Endodermal cell (in vitro differentiated cells): ENCODE results near the gene BTBD9. TPM values are rescaled to one million over a fixed set of nuclear protein-coding genes. Genes with fewer than 3 reads are reported as not detected.

Source experiments
- DNase-seq: peaks from one replicate; pipeline ENCODE4 v3.0.0-alpha.2; 2017
- H3K27ac ChIP-seq: 2 replicates; pipeline ENCODE4 v1.5.1; 2013; ENCODE audit warnings: mild to moderate bottlenecking, low read depth, low read length, moderate library complexity
- H3K27me3 ChIP-seq: 2 replicates; pipeline ENCODE4 v1.6.1; 2013; ENCODE audit warnings: mild to moderate bottlenecking, low read length, moderate library complexity; ENCODE audit not compliant: insufficient read depth, control insufficient read depth, poor library complexity, severe bottlenecking
- H3K36me3 ChIP-seq: 2 replicates; pipeline ENCODE4 v1.7.0; 2013; ENCODE audit warnings: mild to moderate bottlenecking, low read length, moderate library complexity; ENCODE audit not compliant: control insufficient read depth, insufficient read depth
- H3K4me1 ChIP-seq: one replicate; pipeline ENCODE4 v1.7.0; 2013; ENCODE audit warnings: low read length; ENCODE audit not compliant: control insufficient read depth, insufficient read depth
- H3K4me3 ChIP-seq: 2 replicates; pipeline ENCODE4 v1.5.1; 2013; ENCODE audit warnings: mild to moderate bottlenecking, low read length, moderate library complexity
- H3K9ac ChIP-seq: 2 replicates; pipeline ENCODE4 v1.6.1; 2013; ENCODE audit warnings: mild to moderate bottlenecking, low read length, moderate library complexity; ENCODE audit not compliant: poor library complexity, severe bottlenecking; ENCODE audit errors: extremely low read depth
- H3K9me3 ChIP-seq: 2 replicates; pipeline ENCODE4 v1.6.1; 2013; ENCODE audit warnings: mild to moderate bottlenecking, low read length, moderate library complexity; ENCODE audit not compliant: control insufficient read depth
- H3K27ac Mint-ChIP-seq: 2 replicates; pipeline ENCODE4 v1.8.0; 2020; ENCODE audit warnings: mixed read lengths
- H3K27me3 Mint-ChIP-seq: 2 replicates; pipeline ENCODE4 v1.8.0; 2021; ENCODE audit warnings: mild to moderate bottlenecking, mixed read lengths; ENCODE audit not compliant: insufficient read depth
- H3K36me3 Mint-ChIP-seq: 2 replicates; pipeline ENCODE4 v1.8.0; 2020; ENCODE audit warnings: low read depth, mixed read lengths
- H3K4me1 Mint-ChIP-seq: 2 replicates; pipeline ENCODE4 v1.8.0; 2020; ENCODE audit warnings: mixed read lengths
- H3K4me3 Mint-ChIP-seq: 2 replicates; pipeline ENCODE4 v1.8.0; 2020; ENCODE audit warnings: mild to moderate bottlenecking, moderate library complexity, mixed read lengths
- H3K9me3 Mint-ChIP-seq: 2 replicates; pipeline ENCODE4 v1.8.0; 2020; ENCODE audit warnings: mild to moderate bottlenecking, mixed read lengths
- CTCF ChIP-seq: fragments of 200-600 bp; sonication (generic); conservative IDR thresholded peaks from 2 replicates; pipeline ENCODE4 v1.5.0; 2021; ENCODE audit warnings: antibody characterized with exemption, mild to moderate bottlenecking
- WGBS, 2 experiments: methylation state at CpG; one replicate each; pipeline versions ENCODE4 v1.1.5 to v1.1.7; 2013; ENCODE audit warnings: missing lambda C conversion rate in 2 of 2, mixed read lengths in 1 of 2; ENCODE audit not compliant: insufficient coverage in 1 of 2, insufficient read length in 1 of 2; 5-methylcytosine and 5-hydroxymethylcytosine counted together
- total RNA-seq, 2 donors: library from RNA; stranded (reverse); fragmentation: NEBNext Ultra II Directional in 1 of 2; extraction: Animal tissue kit (Norgen Biotek cat#: 25700) in 1 of 2; gene quantifications; 2 replicates in 1 of 2; 3 replicates in 1 of 2; pipeline ENCODE4 v1.2.1, GENCODE V29; 2021

The BTBD9 gene
- total RNA-seq, 2 donors from 2014 or later: 7.6 to 12.3 TPM

DNA sequence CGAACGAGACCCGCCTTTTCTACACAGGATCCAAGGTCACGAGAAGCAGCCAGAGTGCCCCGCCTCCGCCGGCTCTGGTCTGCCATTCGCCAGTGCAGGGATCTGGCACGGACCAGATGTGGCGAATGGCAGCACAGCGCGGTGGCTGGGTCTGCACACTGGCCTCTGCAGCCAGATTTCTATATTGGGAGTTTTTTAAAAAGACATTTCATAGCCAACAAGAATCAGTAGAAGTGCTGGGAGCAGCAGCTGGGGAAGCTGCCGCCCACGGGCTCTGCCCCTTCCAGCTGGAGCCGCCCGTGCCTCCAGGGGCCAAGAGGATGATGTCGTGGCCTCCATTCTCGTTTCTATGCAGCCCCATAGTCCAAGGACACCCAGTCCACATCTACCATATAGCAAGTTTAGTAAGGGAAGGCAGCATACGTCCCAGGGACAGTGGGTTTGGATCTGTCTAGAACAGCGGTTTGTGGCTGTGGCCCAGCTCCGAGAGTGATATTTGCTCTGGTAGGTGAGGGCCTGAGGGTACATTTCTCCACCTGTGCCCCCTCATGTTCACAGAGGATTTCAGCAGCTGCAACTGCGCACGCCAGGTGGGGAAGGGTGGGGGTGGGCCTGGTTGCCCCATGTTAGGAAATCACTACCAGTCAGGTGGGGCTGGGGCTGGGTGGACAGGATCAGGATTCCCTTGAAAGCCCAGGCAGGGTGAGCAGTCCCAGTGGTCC lies 486.5 kb downstream of the BTBD9 start:
- Histone ChIP-seq H3K27me3 (no peaks in the 10 kb centered on the region), H3K4me3 (no peak overlapping the region), H3K27ac (no peak overlapping the region), H3K9me3 (no peaks in the 10 kb centered on the region), H3K4me1 (no peaks in the 10 kb centered on the region), H3K9ac (no peak overlapping the region), H3K36me3 (peaks cover 11% of the 10 kb centered on the region)
- Mint-ChIP-seq H3K4me1 (peaks cover 18% of the 10 kb centered on the region), H3K4me3 (no peak overlapping the region), H3K27ac (no peak overlapping the region), H3K27me3 (no peaks in the 10 kb centered on the region), H3K9me3 (no peaks in the 10 kb centered on the region), H3K36me3 (peaks cover 20% of the 10 kb centered on the region)
- WGBS, 2 experiments: 94 to 95% methylated on average over 15 to 23 of the region's 23 CpGs
- no peak for DNase-seq
- TF ChIP-seq CTCF: no peak

- H3K9ac ChIP-seq: no peak overlapping the region
- H3K36me3 Mint-ChIP-seq: peaks cover 20% of the 10 kb centered on the region
- peaks cover 11% of the 10 kb centered on the region for H3K36me3 ChIP-seq
- no peaks in the 10 kb centered on the region for H3K4me1 ChIP-seq
- no peak overlapping the region for H3K27ac ChIP-seq
- H3K27me3 Mint-ChIP-seq: no peaks in the 10 kb centered on the region
- peaks cover 21% of the 10 kb centered on the region for H3K4me1 Mint-ChIP-seq
- no peaks in the 10 kb centered on the region for H3K9me3 ChIP-seq
- no peak for TF ChIP-seq CTCF
- H3K27ac Mint-ChIP-seq: no peak overlapping the region
- H3K4me3 Mint-ChIP-seq: no peak overlapping the region
- H3K9me3 Mint-ChIP-seq: no peaks in the 10 kb centered on the region
- DNase-seq: no peak
- 94 to 95% methylated on average over 8 of the region's 8 CpGs for WGBS, 2 experiments
- H3K27me3 ChIP-seq: no peaks in the 10 kb centered on the region
- H3K4me3 ChIP-seq: no peak overlapping the region
These were observed 487.1 kb downstream of the BTBD9 start for GRCh38 chr6:38152620-38153019.

- TF ChIP-seq CTCF: no peak
- H3K4me3 ChIP-seq: no peak overlapping the region
- no peaks in the 10 kb centered on the region for H3K9me3 ChIP-seq
- no peak overlapping the region for H3K27ac ChIP-seq
- no peak overlapping the region for H3K9ac ChIP-seq
- DNase-seq: peak; percentile 17
- H3K4me1 ChIP-seq: no peaks in the 10 kb centered on the region
- H3K27ac Mint-ChIP-seq: no peak overlapping the region
- peaks cover 21% of the 10 kb centered on the region for H3K4me1 Mint-ChIP-seq
- H3K4me3 Mint-ChIP-seq: no peak overlapping the region
- H3K36me3 ChIP-seq: peaks cover 11% of the 10 kb centered on the region
- H3K9me3 Mint-ChIP-seq: no peaks in the 10 kb centered on the region
- WGBS, 2 experiments: 95 to 97% methylated on average over 15 to 22 of the region's 22 CpGs
- no peaks in the 10 kb centered on the region for H3K27me3 Mint-ChIP-seq
- H3K27me3 ChIP-seq: no peaks in the 10 kb centered on the region
- H3K36me3 Mint-ChIP-seq: peaks cover 20% of the 10 kb centered on the region
These were observed 487.9 kb downstream of the BTBD9 start for GRCh38 chr6:38151580-38152500.
